GM12878 (cell line): ENCODE results near the gene TTLL6. TPM values are rescaled to one million over a fixed set of nuclear protein-coding genes. Genes with fewer than 3 reads are reported as not detected.

ENCODE experiments used
- ATAC-seq: fragments of 200-7000 bp; cut with Tn5 transposase; 3 replicates; pipeline ENCODE4 v1.9.1; 2020; ENCODE audit warnings: mild to moderate bottlenecking, moderate library complexity
- BruUV-seq: library from RNA; stranded (reverse); fragments of 400-500 nt; replicated peaks from 2 replicates; lab custom pipeline; 2021; lab: Mats Ljungman, UMichigan
- CTCF ChIA-PET: fragments of 300-600 bp; sonication (Branson Sonifier 250); formaldehyde crosslinking; extraction: SDS; loops from one replicate; lab custom pipeline; 2021; ENCODE audit warnings: inconsistent platforms; lab: Yijun Ruan, JAX
- POLR2A ChIA-PET: fragments of 350-600 bp; formaldehyde crosslinking; extraction: SDS; loops from one replicate; lab custom pipeline; 2021; ENCODE audit warnings: inconsistent platforms; lab: Charles Lee
- RAD21 ChIA-PET: fragments of 300-600 bp; sonication (Branson Sonifier 250); formaldehyde crosslinking; loops from one replicate; lab custom pipeline; 2023; ENCODE audit warnings: antibody characterized with exemption; ENCODE audit not compliant: unreplicated experiment; lab: Charles Lee
- SMC1A ChIA-PET: fragments of 300-600 bp; sonication (Branson Sonifier 250); formaldehyde crosslinking; loops from one replicate; lab custom pipeline; 2023; ENCODE audit not compliant: unreplicated experiment, uncharacterized antibody; lab: Charles Lee
- DNase-seq: peaks from one replicate; pipeline ENCODE4 v3.0.0-alpha.2; 2011; ENCODE audit warnings: low read depth, low spot score
- FAIRE-seq: peaks from 3 replicates; lab custom pipeline; 2011; peaks lifted over from hg19 to GRCh38; lab: Jason Lieb, UNC
- H2AFZ ChIP-seq: 2 replicates; pipeline ENCODE4 v1.6.0; 2011; ENCODE audit warnings: low read depth, low read length, control low read depth; ENCODE audit not compliant: control insufficient read depth
- H3K27ac ChIP-seq: 2 replicates; pipeline ENCODE4 v1.5.1; 2011; ENCODE audit warnings: control low read depth; ENCODE audit not compliant: control insufficient read depth, insufficient read depth
- H3K27me3 ChIP-seq, 2 experiments: replicated peaks in 1 of 2; 2 replicates each; pipeline versions ENCODE4 v1.6.0 to v1.6.1; 2011; ENCODE audit warnings: low read length in 1 of 2; ENCODE audit not compliant: control insufficient read depth in 2 of 2, insufficient read depth in 2 of 2
- H3K36me3 ChIP-seq, 2 experiments: 2 replicates each; pipeline ENCODE4 v1.5.1; 2011; ENCODE audit warnings: low read length in 1 of 2; ENCODE audit not compliant: control insufficient read depth in 2 of 2, insufficient read depth in 2 of 2
- H3K4me1 ChIP-seq: 2 replicates; pipeline ENCODE4 v1.6.1; 2011; ENCODE audit warnings: mild to moderate bottlenecking, low read length, moderate library complexity, mixed read lengths; ENCODE audit not compliant: control insufficient read depth, insufficient read depth
- H3K4me2 ChIP-seq: 2 replicates; pipeline ENCODE4 v1.6.0; 2011; ENCODE audit warnings: control low read depth; ENCODE audit not compliant: control insufficient read depth, insufficient read depth
- H3K4me3 ChIP-seq: fragments of 200-600 bp; sonication (generic); 2 replicates; pipeline ENCODE4 v1.5.1; 2016
- H3K79me2 ChIP-seq: 2 replicates; pipeline ENCODE4 v1.6.0; 2011; ENCODE audit warnings: low read length; ENCODE audit not compliant: control insufficient read depth, insufficient read depth
- H3K9ac ChIP-seq: 2 replicates; pipeline ENCODE4 v1.8.0; 2011; ENCODE audit warnings: low read length, control low read depth, mixed read lengths; ENCODE audit not compliant: control insufficient read depth, insufficient read depth
- H3K9me3 ChIP-seq: replicated peaks from 3 replicates; pipeline ENCODE4 v1.5.1; 2011; ENCODE audit warnings: mild to moderate bottlenecking, low read length; ENCODE audit not compliant: control insufficient read depth, insufficient read depth
- H4K20me1 ChIP-seq: 2 replicates; pipeline ENCODE4 v1.6.0; 2011; ENCODE audit not compliant: control insufficient read depth, insufficient read depth
- ASH2L ChIP-seq: fragments of 300-600, 200-600 bp; sonication (generic); IDR thresholded peaks from 2 replicates; pipeline ENCODE4 v1.6.1; 2017; ENCODE audit warnings: low read depth, mild to moderate bottlenecking, borderline replicate concordance
- LARP7 ChIP-seq: fragments of 450-650 bp; IDR thresholded peaks from 2 replicates; pipeline ENCODE4 v1.6.1; 2017; ENCODE audit warnings: mild to moderate bottlenecking
- MEF2A ChIP-seq: IDR thresholded peaks from 2 replicates; pipeline ENCODE4 v1.6.1; 2011; ENCODE audit warnings: low read depth, mild to moderate bottlenecking, low read length, moderate library complexity; ENCODE audit not compliant: insufficient read depth
- SUZ12 ChIP-seq: fragments of 200-600 bp; sonication (generic); IDR thresholded peaks from one replicate; pipeline ENCODE4 v1.6.1; 2018; ENCODE audit warnings: antibody characterized with exemption, mild to moderate bottlenecking; ENCODE audit not compliant: unreplicated experiment
- WGBS: methylation state at CpG from one replicate; pipeline ENCODE4 v1.1.6; 2016; ENCODE audit warnings: low lambda C conversion rate; ENCODE audit not compliant: insufficient replicate concordance, insufficient coverage; ENCODE audit errors: missing lambda C conversion rate; 5-methylcytosine and 5-hydroxymethylcytosine counted together
- in situ Hi-C: fragments of 300-500 bp; cut with MboI; formaldehyde crosslinking; loops from 9 replicates; pipeline ENCODE4 v1.14.3; 2018; ENCODE audit warnings: mixed read lengths
- intact Hi-C: fragments of 100-400 bp; cut with micrococcal nuclease; formaldehyde crosslinking; loops from one replicate; pipeline ENCODE4 v1.14.2; 2022; ENCODE audit not compliant: unreplicated experiment
- polyA plus RNA-seq, 11 experiments: library from polyadenylated mRNA; depleted of rRNA in 4 of 11; unstranded in 6 of 11; stranded (reverse) in 5 of 11; fragments of >200 nt; fragmentation: Nextera tagmentation in 4 of 11; fragmentation: Illumina TruSeq in 1 of 11; extraction: Ambion mirVana in 4 of 11; extraction: Trizol in 1 of 11; gene quantifications; 1 replicate in 1 of 11; 2 replicates in 10 of 11; pipeline versions ENCODE4 v1.2.1 to v1.2.3, GENCODE V29; 2011 to 2016; ENCODE audit warnings: inconsistent platforms in 2 of 11, missing spikeins in 2 of 11, low read depth in 1 of 11
- total RNA-seq, 4 experiments: library from RNA; depleted of rRNA in 3 of 4; stranded (reverse); fragments of >200 nt in 3 of 4; fragmentation: Illumina TruSeq in 1 of 4; extraction: Trizol in 1 of 4; gene quantifications; 2 replicates each; pipeline versions ENCODE4 v1.2.1 to v1.2.3, GENCODE V29; 2013 to 2021

The TTLL6 gene
- total and polyA plus RNA-seq, 10 of the 15 experiments (the other 5 are each of a cell fraction or from before 2014, with no cell fraction given): 0.06 to 0.36 (median 0.13) TPM; not detected in 4

- 20% methylated on average over 46 of the region's 55 CpGs for WGBS
- Histone ChIP-seq H3K4me2 (no peak within 1 kb of the TSS), H3K27ac (no peak within 1 kb of the TSS), H3K79me2 (no peaks in the 10 kb centered on the region), H3K9me3 (no peaks in the 10 kb centered on the region), H3K36me3 (no peaks in the 10 kb centered on the region), H3K9ac (no peak within 1 kb of the TSS), H3K27me3 (peaks cover 26 to 45% of the 10 kb centered on the region in 2 experiments), H3K4me1 (no peaks in the 10 kb centered on the region; the same call in 1 of the 2 replicates), H4K20me1 (no peaks in the 10 kb centered on the region), H2AFZ (no peak within 1 kb of the TSS), H3K4me3 (no peak within 1 kb of the TSS)
- ChIA-PET CTCF (interaction anchor here (0.7 to 6.4 kb wide), 4 partner anchors 13 to 150 kb away, joined by 3 to 108 read pairs (median 3); no protein-coding TSS in a partner anchor), SMC1A (no interaction called here), POLR2A (no interaction called here), RAD21 (interaction anchor here (1.2 kb wide), 1 partner anchor 151 kb away, joined by 5 read pairs; no protein-coding TSS in a partner anchor)
- ATAC-seq (no peak), FAIRE-seq (no peak), DNase-seq (no peak)
- in situ Hi-C loops (loop anchor here (5.0 kb wide), 1 partner anchor 154 kb away; no protein-coding TSS in a partner anchor), intact Hi-C loops (no loop called here)
- BruUV-seq: no TSS peak
- TF ChIP-seq MEF2A (no peak), SUZ12 (peak; percentile 23), LARP7 (no peak), ASH2L (no peak)
These were observed 88.5 kb downstream of the TTLL6 start, which contains the start of gene HOXB13 for GRCh38 chr17:48728232-48729231. TSS of gene HOXB13 (minus strand) at chr17:48728750. CDS start at chr17:48728593, 157 bp downstream.
